Keratinocyte (primary cell): Measurements from ENCODE around the gene ARID4A.

Source experiments
- EZH2 ChIP-seq: IDR thresholded peaks from one replicate; pipeline ENCODE4 v1.6.1; 2012; ENCODE audit warnings: inconsistent platforms, mild to moderate bottlenecking, low read length, moderate library complexity
- TF ChIP-seq, protein P1 (sequence below), 3 experiments: IDR thresholded peaks in 1 of 3; conservative IDR thresholded peaks in 1 of 3; optimal IDR thresholded peaks in 1 of 3; 2 replicates in 2 of 3; 3 replicates in 1 of 3; pipeline versions ENCODE3 to v1.5.1; 2011; ENCODE audit warnings: low read length in 3 of 3, mild to moderate bottlenecking in 3 of 3, moderate library complexity in 2 of 3, control low read depth in 1 of 3, inconsistent platforms in 1 of 3; ENCODE audit not compliant: insufficient read depth in 2 of 3; ENCODE audit errors: extremely low read depth in 1 of 3

DNA sequence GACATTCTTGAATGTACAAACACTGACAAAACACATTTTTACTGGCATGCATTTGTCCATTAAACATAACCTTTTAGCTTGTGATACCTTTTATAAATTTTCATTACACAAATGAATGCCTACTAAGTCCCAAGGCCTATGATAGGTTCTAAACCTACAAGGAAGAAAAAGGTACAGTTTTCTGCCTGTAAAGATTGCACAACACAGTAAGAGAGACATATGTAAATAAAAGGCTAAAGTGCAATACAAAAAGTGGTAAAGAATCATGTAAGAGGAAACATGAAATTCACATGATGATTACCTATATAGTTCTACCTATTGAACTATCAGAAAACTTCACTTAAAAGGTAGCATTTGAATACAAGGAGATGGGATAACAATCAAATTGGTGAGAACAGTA lies 14.6 kb upstream of the ARID4A start:
- TF ChIP-seq, protein P1, sequence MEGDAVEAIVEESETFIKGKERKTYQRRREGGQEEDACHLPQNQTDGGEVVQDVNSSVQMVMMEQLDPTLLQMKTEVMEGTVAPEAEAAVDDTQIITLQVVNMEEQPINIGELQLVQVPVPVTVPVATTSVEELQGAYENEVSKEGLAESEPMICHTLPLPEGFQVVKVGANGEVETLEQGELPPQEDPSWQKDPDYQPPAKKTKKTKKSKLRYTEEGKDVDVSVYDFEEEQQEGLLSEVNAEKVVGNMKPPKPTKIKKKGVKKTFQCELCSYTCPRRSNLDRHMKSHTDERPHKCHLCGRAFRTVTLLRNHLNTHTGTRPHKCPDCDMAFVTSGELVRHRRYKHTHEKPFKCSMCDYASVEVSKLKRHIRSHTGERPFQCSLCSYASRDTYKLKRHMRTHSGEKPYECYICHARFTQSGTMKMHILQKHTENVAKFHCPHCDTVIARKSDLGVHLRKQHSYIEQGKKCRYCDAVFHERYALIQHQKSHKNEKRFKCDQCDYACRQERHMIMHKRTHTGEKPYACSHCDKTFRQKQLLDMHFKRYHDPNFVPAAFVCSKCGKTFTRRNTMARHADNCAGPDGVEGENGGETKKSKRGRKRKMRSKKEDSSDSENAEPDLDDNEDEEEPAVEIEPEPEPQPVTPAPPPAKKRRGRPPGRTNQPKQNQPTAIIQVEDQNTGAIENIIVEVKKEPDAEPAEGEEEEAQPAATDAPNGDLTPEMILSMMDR (optimal IDR thresholded peaks at IDR 0.05 in 1 of 3, IDR thresholded peaks at IDR 0.05 in 1 of 3, conservative IDR thresholded peaks at IDR 0.05 in 1 of 3; ENCODE audit: extremely low read depth in 1 of 3, insufficient read depth in 2 of 3, low read length in 3 of 3): no peak
- no peak for TF ChIP-seq EZH2
